Endothelial cell of umbilical vein (primary cell): ENCODE measurements around the gene TRAPPC4. TPM values are rescaled to one million over a fixed set of nuclear protein-coding genes. Genes with fewer than 3 reads are reported as not detected.

ENCODE experiments used
- BruUV-seq: library from RNA; stranded (reverse); fragments of 400-500 nt; replicated peaks from 2 replicates; lab custom pipeline; 2021; lab: Mats Ljungman, UMichigan
- CTCF ChIA-PET: fragments of 300-600, 350-600 bp; sonication (Branson Sonifier 250); formaldehyde crosslinking; loops from one replicate; lab custom pipeline; 2021; ENCODE audit warnings: antibody characterized with exemption, inconsistent platforms; lab: Charles Lee
- POLR2A ChIA-PET: fragments of 300-600, 350-600 bp; sonication (Branson Sonifier 250); formaldehyde crosslinking; loops from one replicate; lab custom pipeline; 2021; ENCODE audit warnings: antibody characterized with exemption, inconsistent platforms; lab: Charles Lee
- DNase-seq: peaks from one replicate; pipeline ENCODE4 v3.0.0-alpha.2; 2011; ENCODE audit warnings: low read depth, low spot score
- FAIRE-seq: peaks from 2 replicates; lab custom pipeline; 2011; peaks lifted over from hg19 to GRCh38; lab: Jason Lieb, UNC
- H2AFZ ChIP-seq: 2 replicates; pipeline ENCODE4 v1.6.0; 2012; ENCODE audit warnings: low read depth, low read length, control low read depth, inconsistent platforms
- H3K27ac ChIP-seq: 2 replicates; pipeline ENCODE4 v1.5.1; 2011; ENCODE audit warnings: low read depth, mild to moderate bottlenecking, control low read depth, low read length, moderate library complexity; ENCODE audit not compliant: insufficient read depth
- H3K27me3 ChIP-seq, 2 experiments: 2 replicates each; pipeline versions ENCODE4 v1.6.0 to v1.6.1; 2011; ENCODE audit warnings: low read length in 2 of 2, mixed read lengths in 1 of 2; ENCODE audit not compliant: control insufficient read depth in 2 of 2, insufficient read depth in 2 of 2
- H3K36me3 ChIP-seq, 2 experiments: 2 replicates in 1 of 2; 3 replicates in 1 of 2; pipeline ENCODE4 v1.5.1; 2011; ENCODE audit warnings: low read length in 2 of 2, mild to moderate bottlenecking in 1 of 2, moderate library complexity in 1 of 2; ENCODE audit not compliant: control insufficient read depth in 2 of 2, insufficient read depth in 2 of 2; ENCODE audit errors: extremely low read depth in 1 of 2
- H3K4me1 ChIP-seq: 3 replicates; pipeline ENCODE4 v1.5.1; 2011; ENCODE audit warnings: mild to moderate bottlenecking, low read length; ENCODE audit not compliant: control insufficient read depth, insufficient read depth; ENCODE audit errors: extremely low read depth
- H3K4me2 ChIP-seq: 2 replicates; pipeline ENCODE4 v1.6.1; 2011; ENCODE audit warnings: low read length, control low read depth, mixed read lengths; ENCODE audit not compliant: insufficient read depth
- H3K4me3 ChIP-seq, 3 experiments: fragments of 200-600 bp in 1 of 3; sonication (generic), shearing (Covaris generic) in 1 of 3; replicated peaks in 1 of 3; 2 replicates each; pipeline ENCODE4 v1.5.1; 2011 to 2016; ENCODE audit warnings: control low read depth in 3 of 3, low read length in 3 of 3, mild to moderate bottlenecking in 2 of 3, inconsistent platforms in 1 of 3, low read depth in 1 of 3, moderate library complexity in 1 of 3; ENCODE audit not compliant: insufficient read depth in 1 of 3
- H3K79me2 ChIP-seq: 2 replicates; pipeline ENCODE4 v1.6.0; 2012; ENCODE audit warnings: low read length, inconsistent platforms; ENCODE audit not compliant: control insufficient read depth, insufficient read depth
- H3K9ac ChIP-seq: replicated peaks from 2 replicates; pipeline ENCODE3; 2011; ENCODE audit warnings: low read length, control low read depth; ENCODE audit not compliant: insufficient read depth; ENCODE audit errors: extremely low read depth
- H3K9me1 ChIP-seq: replicated peaks from 3 replicates; pipeline ENCODE4 v1.6.0; 2011; ENCODE audit warnings: mild to moderate bottlenecking, low read length; ENCODE audit not compliant: control insufficient read depth, insufficient read depth; ENCODE audit errors: extremely low read depth
- H3K9me3 ChIP-seq: replicated peaks from 2 replicates; pipeline ENCODE4 v1.5.1; 2012; ENCODE audit warnings: low read length, inconsistent platforms; ENCODE audit not compliant: control insufficient read depth, insufficient read depth
- H4K20me1 ChIP-seq: replicated peaks from 2 replicates; pipeline ENCODE3; 2011; ENCODE audit warnings: mild to moderate bottlenecking, low read length; ENCODE audit not compliant: control insufficient read depth, insufficient read depth; ENCODE audit errors: extremely low read depth
- CTCF ChIP-seq, 2 donors: IDR thresholded peaks; 1 replicate in 1 of 2; 2 replicates in 1 of 2; pipeline ENCODE4 v1.5.1; 2011; ENCODE audit warnings: low read length in 2 of 2, mild to moderate bottlenecking in 2 of 2, moderate library complexity in 2 of 2, control low read depth in 1 of 2, inconsistent platforms in 1 of 2, low read depth in 1 of 2; ENCODE audit not compliant: insufficient read depth in 1 of 2; ENCODE audit errors: extremely low read depth in 1 of 2
- EZH2 ChIP-seq: IDR thresholded peaks from 2 replicates; pipeline ENCODE4 v1.6.1; 2012; ENCODE audit warnings: borderline replicate concordance, low read depth, mild to moderate bottlenecking, moderate library complexity, low read length, inconsistent platforms; ENCODE audit not compliant: severe bottlenecking
- GATA2 ChIP-seq: IDR thresholded peaks from 2 replicates; pipeline ENCODE4 v1.7.0; 2011; ENCODE audit warnings: low read depth, mild to moderate bottlenecking, moderate library complexity, mixed read lengths, low read length; ENCODE audit not compliant: insufficient read length, insufficient read depth
- MYC ChIP-seq: IDR thresholded peaks from one replicate; pipeline ENCODE4 v1.6.1; 2011; ENCODE audit warnings: mild to moderate bottlenecking, low read depth, low read length
- POLR2A ChIP-seq: IDR thresholded peaks from 2 replicates; pipeline ENCODE4 v1.6.1; 2012; ENCODE audit warnings: low read depth, mild to moderate bottlenecking, control low read depth, low read length
- dilution Hi-C: fragments of 300-500 bp; cut with MboI; formaldehyde crosslinking; loops from one replicate; pipeline ENCODE4 v1.15.0; 2019; ENCODE audit warnings: low sequenced_read_pairs; ENCODE audit not compliant: extremely low pct_ligation_motif_present
- intact Hi-C: fragments of 100-400 bp; cut with micrococcal nuclease; formaldehyde crosslinking; loops from one replicate; pipeline ENCODE4 v1.10.0; 2022
- polyA plus RNA-seq, 4 experiments: library from polyadenylated mRNA; depleted of rRNA in 3 of 4; stranded (reverse) in 3 of 4; unstranded in 1 of 4; fragments of >200 nt; gene quantifications; 2 replicates each; pipeline versions ENCODE4 v1.2.1 to v1.2.3, GENCODE V29; 2011 to 2012; ENCODE audit warnings: missing spikeins in 1 of 4
- total RNA-seq: library from RNA; stranded (reverse); gene quantifications from 2 replicates; pipeline ENCODE4 v1.2.3, GENCODE V29; 2021

Gene TRAPPC4
- total and polyA plus RNA-seq, 2 donors (not counting 3 experiments of a cell fraction or from before 2014, with no cell fraction given), result 64.2 to 224 TPM

GRCh38 chr11:119011476-119012053 is 7.0 kb upstream of the TRAPPC4 start:
- Histone ChIP-seq H3K27me3 (no peaks in the 10 kb centered on the region), H3K79me2 (peaks cover 13% of the 10 kb centered on the region), H3K4me2 (no peak overlapping the region), H3K4me1 (peaks cover 2% of the 10 kb centered on the region), H3K9me1 (no peaks in the 10 kb centered on the region), H3K9me3 (no peaks in the 10 kb centered on the region), H3K4me3 (no peak overlapping the region), H3K27ac (no peak overlapping the region), H4K20me1 (no peaks in the 10 kb centered on the region), H2AFZ (no peak overlapping the region), H3K36me3 (peaks cover 19 to 21% of the 10 kb centered on the region in 2 experiments), H3K9ac (no peak overlapping the region)
- BruUV-seq, result no TSS peak
- ChIA-PET POLR2A (no interaction called here), CTCF (interaction anchor here (0.6 to 1.0 kb wide), 3 partner anchors 8 to 385 kb away, joined by 3 read pairs; partner anchors contain the start of gene CENATAC)
- DNase-seq, result no peak
- no peak for TF ChIP-seq POLR2A
- no peak for TF ChIP-seq MYC
- no peak for TF ChIP-seq GATA2
- TF ChIP-seq CTCF (IDR thresholded peaks at IDR 0.05; ENCODE audit: extremely low read depth in 1 of 2, insufficient read depth in 1 of 2, low read depth in 1 of 2, low read length in 2 of 2), result no peak
- TF ChIP-seq EZH2, result no peak
- dilution Hi-C loops (no loop called here), intact Hi-C loops (no loop called here)
- FAIRE-seq, result no peak
